Spleen (tissue), 7 donors: ENCODE results near the gene SLC4A1AP.

Experiments used
- POLR2A ChIP-seq, 3 donors: fragments of 450-650 bp; IDR thresholded peaks; one replicate each; pipeline ENCODE4 v1.5.1; 2017; ENCODE audit warnings: antibody characterized with exemption in 3 of 3, mild to moderate bottlenecking in 1 of 3
- TF ChIP-seq, protein P1 (sequence below), 11 experiments: fragments of 200-600 bp in 7 of 11; fragments of 450-650 bp in 4 of 11; sonication (generic) in 4 of 11; IDR thresholded peaks in 8 of 11; conservative IDR thresholded peaks in 3 of 11; 1 replicate in 7 of 11; 2 replicates in 4 of 11; pipeline versions ENCODE4 v1.4.0 to v1.8.0; 2016 to 2021; ENCODE audit warnings: antibody characterized with exemption in 11 of 11, inconsistent platforms in 4 of 11, mild to moderate bottlenecking in 1 of 11
- donor health status: DM: no; HTN: no; CAD: no; lungs with moderate emphysema.
- donor health status: DM: no; HTN: no; CAD: no.
- donor health status: DM: no; HTN: no; CAD: no.

GRCh38 chr2:27720004-27720551 is 56.4 kb downstream of the SLC4A1AP start:
- TF ChIP-seq, protein P1, sequence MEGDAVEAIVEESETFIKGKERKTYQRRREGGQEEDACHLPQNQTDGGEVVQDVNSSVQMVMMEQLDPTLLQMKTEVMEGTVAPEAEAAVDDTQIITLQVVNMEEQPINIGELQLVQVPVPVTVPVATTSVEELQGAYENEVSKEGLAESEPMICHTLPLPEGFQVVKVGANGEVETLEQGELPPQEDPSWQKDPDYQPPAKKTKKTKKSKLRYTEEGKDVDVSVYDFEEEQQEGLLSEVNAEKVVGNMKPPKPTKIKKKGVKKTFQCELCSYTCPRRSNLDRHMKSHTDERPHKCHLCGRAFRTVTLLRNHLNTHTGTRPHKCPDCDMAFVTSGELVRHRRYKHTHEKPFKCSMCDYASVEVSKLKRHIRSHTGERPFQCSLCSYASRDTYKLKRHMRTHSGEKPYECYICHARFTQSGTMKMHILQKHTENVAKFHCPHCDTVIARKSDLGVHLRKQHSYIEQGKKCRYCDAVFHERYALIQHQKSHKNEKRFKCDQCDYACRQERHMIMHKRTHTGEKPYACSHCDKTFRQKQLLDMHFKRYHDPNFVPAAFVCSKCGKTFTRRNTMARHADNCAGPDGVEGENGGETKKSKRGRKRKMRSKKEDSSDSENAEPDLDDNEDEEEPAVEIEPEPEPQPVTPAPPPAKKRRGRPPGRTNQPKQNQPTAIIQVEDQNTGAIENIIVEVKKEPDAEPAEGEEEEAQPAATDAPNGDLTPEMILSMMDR (IDR thresholded peaks at IDR 0.05 in 8 of 11, conservative IDR thresholded peaks at IDR 0.05 in 3 of 11): no peak
- no peak for TF ChIP-seq POLR2A (IDR thresholded peaks at IDR 0.05)
